Activated B cell treated with CpG ODN at 0.5 μM for 24 hours (primary cell): ENCODE data around the gene STK35. TPM values are rescaled to one million over a fixed set of nuclear protein-coding genes. Genes with fewer than 3 reads are reported as not detected.

Experiments
- ATAC-seq: fragments of 200-7000 bp; cut with Tn5 transposase; one replicate; pipeline ENCODE4 v1.10.0; 2021; ENCODE audit warnings: low read depth, mild to moderate bottlenecking, moderate library complexity
- CTCF ChIA-PET: fragments of 350-600 bp; sonication (Branson Sonifier 250); formaldehyde crosslinking; loops from one replicate; lab custom pipeline; 2021; ENCODE audit warnings: antibody characterized with exemption; lab: Charles Lee
- POLR2A ChIA-PET: fragments of 350-600 bp; sonication (Branson Sonifier 250); formaldehyde crosslinking; loops from one replicate; lab custom pipeline; 2021; ENCODE audit warnings: antibody characterized with exemption; lab: Charles Lee
- DNase-seq: peaks from one replicate; pipeline ENCODE4 v3.0.0; 2022
- H3K27ac Mint-ChIP-seq: one replicate; pipeline ENCODE4 v1.8.0; 2020; ENCODE audit warnings: mixed read lengths
- H3K27me3 Mint-ChIP-seq: one replicate; pipeline ENCODE4 v1.8.0; 2021; ENCODE audit warnings: mixed read lengths
- H3K36me3 Mint-ChIP-seq: one replicate; pipeline ENCODE4 v1.8.0; 2021; ENCODE audit warnings: low read depth, mixed read lengths
- H3K4me1 Mint-ChIP-seq: one replicate; pipeline ENCODE4 v1.8.0; 2021; ENCODE audit warnings: mixed read lengths
- H3K4me3 Mint-ChIP-seq: one replicate; pipeline ENCODE4 v1.8.0; 2020; ENCODE audit warnings: mild to moderate bottlenecking, mixed read lengths
- H3K9me3 Mint-ChIP-seq: one replicate; pipeline ENCODE4 v1.8.0; 2020; ENCODE audit warnings: mixed read lengths
- CTCF ChIP-seq: fragments of 200-600 bp; IDR thresholded peaks from one replicate; pipeline ENCODE4 v1.8.0; 2022; ENCODE audit warnings: antibody characterized with exemption, mild to moderate bottlenecking
- intact Hi-C: fragments of 100-400 bp; cut with micrococcal nuclease; formaldehyde crosslinking; loops from one replicate; pipeline ENCODE4 v1.15.1; 2024
- total RNA-seq: library from RNA; stranded (reverse); gene quantifications from 2 replicates; pipeline ENCODE4 v1.2.3, GENCODE V29; 2022

Gene STK35
- total RNA-seq, 1 donor from 2014 or later = 17.6 TPM

DNA sequence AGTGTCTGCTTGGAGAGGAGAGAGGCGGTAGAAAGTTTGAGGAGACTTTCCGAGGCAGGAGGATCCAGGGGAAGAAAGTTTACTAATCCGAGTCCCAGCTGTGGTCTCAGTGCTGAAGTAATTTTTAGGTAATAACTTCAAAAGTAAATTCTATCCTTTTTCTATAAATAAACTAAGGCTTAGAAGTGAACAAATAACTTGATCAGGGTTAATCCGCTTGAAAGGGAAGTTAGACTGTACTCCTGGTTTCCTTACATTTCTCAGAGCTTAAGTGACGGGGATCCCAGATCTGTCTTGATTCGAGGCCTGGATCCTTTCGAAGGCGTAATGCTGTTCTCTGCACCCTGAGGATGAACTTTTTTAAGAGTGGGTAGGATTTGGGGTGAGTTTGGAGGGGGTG, 2.6 kb downstream of the STK35 start:
- intact Hi-C loops = no loop called here
- Mint-ChIP-seq H3K27ac (peak overlapping the region; percentile 78), H3K36me3 (peaks cover 25% of the 10 kb centered on the region), H3K4me1 (peaks cover 62% of the 10 kb centered on the region), H3K9me3 (no peaks in the 10 kb centered on the region), H3K27me3 (no peaks in the 10 kb centered on the region), H3K4me3 (peak overlapping the region; percentile 93)
- POLR2A ChIA-PET = interaction anchor here (0.6 to 2.5 kb wide), 3 partner anchors 10 to 1706 kb away, joined by 3 to 13 read pairs (median 4); partner anchors contain the start of gene SNRPB
- ATAC-seq (no peak), DNase-seq (no peak)
- TF ChIP-seq CTCF = no peak
- CTCF ChIA-PET = no interaction called here

DNA sequence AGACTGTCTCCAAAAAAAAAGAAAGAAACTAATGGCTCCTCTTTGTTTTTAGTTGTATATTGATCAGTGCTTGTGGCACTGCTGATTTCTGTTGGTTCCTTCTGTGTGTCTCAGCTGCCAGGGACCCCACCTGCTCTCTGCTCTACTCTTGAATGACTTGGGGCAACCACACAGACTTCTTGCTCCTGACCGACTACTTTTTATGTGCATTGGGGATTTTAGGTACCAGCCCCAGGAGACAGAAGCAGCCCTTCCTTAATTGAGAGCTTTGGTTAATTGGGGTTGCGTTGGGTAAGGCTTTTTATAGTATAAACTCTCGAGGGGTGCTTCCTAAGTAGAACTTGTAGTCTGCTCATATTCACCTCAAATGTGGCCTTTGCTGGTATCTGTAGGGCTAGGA, 6.9 kb downstream of the STK35 start:
- peak overlapping the region; percentile 46 for H3K27ac Mint-ChIP-seq
- H3K4me3 Mint-ChIP-seq = peak overlapping the region; percentile 39
- POLR2A ChIA-PET = no interaction called here

GRCh38 chr20:2108987-2109386, 7.4 kb downstream of the STK35 start:
- no peaks in the 10 kb centered on the region for H3K27me3 Mint-ChIP-seq
- TF ChIP-seq CTCF = no peak
- no peak for ATAC-seq
- H3K9me3 Mint-ChIP-seq = no peaks in the 10 kb centered on the region
- no peak overlapping the region for H3K27ac Mint-ChIP-seq
- no peak for DNase-seq
- intact Hi-C loops = loop anchor here (2.0 kb wide), 1 partner anchor 14 kb away; no protein-coding TSS in a partner anchor
- no peak overlapping the region for H3K4me3 Mint-ChIP-seq
- ChIA-PET POLR2A (no interaction called here), CTCF (interaction anchor here (1.1 to 1.5 kb wide), 2 partner anchors 64 to 144 kb away, joined by 3 to 7 read pairs; no protein-coding TSS in a partner anchor)
- peaks cover 91% of the 10 kb centered on the region for H3K4me1 Mint-ChIP-seq
- H3K36me3 Mint-ChIP-seq = peaks cover 48% of the 10 kb centered on the region

More for the DNA sequence above, 6.9 kb downstream of the STK35 start:
- Mint-ChIP-seq H3K4me1 (peaks cover 91% of the 10 kb centered on the region), H3K27me3 (no peaks in the 10 kb centered on the region), H3K36me3 (peaks cover 44% of the 10 kb centered on the region), H3K9me3 (no peaks in the 10 kb centered on the region)
- intact Hi-C loops = loop anchor here (2.0 kb wide), 1 partner anchor 14 kb away; no protein-coding TSS in a partner anchor
- no peak for TF ChIP-seq CTCF
- CTCF ChIA-PET = interaction anchor here (1.1 to 1.5 kb wide), 2 partner anchors 64 to 144 kb away, joined by 3 to 7 read pairs; no protein-coding TSS in a partner anchor
- no peak for DNase-seq
- peak; percentile 80 for ATAC-seq

GRCh38 chr20:2109425-2110210, 8.0 kb downstream of the STK35 start:
- Mint-ChIP-seq H3K9me3 (no peaks in the 10 kb centered on the region), H3K4me1 (peaks cover 90% of the 10 kb centered on the region), H3K27ac (no peak overlapping the region), H3K4me3 (no peak overlapping the region), H3K36me3 (peaks cover 50% of the 10 kb centered on the region), H3K27me3 (no peaks in the 10 kb centered on the region)
- no peak for DNase-seq
- no peak for ATAC-seq
- intact Hi-C loops = loop anchor here (2.0 kb wide), 1 partner anchor 15 kb away; no protein-coding TSS in a partner anchor
- TF ChIP-seq CTCF = no peak
- ChIA-PET CTCF (interaction anchor here (1.1 kb wide), 1 partner anchor 145 kb away, joined by 3 read pairs; no protein-coding TSS in a partner anchor), POLR2A (no interaction called here)

DNA sequence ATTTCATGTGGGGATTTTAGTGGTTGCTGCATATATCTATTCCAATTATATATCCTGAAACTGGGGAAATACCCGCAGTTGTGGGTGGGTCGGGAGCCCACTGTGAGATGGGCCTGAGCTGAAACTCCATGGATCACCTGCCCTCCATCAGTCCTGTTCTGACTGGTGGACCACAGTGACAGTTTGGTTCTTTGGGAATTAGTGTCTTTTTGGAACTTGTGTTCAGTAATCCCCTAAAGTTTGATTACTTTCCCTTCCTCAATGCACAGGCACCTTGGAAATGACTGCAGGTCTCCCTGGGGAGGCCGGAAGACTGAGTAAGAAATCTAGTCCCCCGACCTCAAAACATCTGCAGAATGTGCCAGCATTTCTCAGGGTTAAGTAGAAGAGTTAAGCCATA, 11.3 kb downstream of the STK35 start:
- POLR2A ChIA-PET = interaction anchor here (2.8 kb wide), 1 partner anchor 10 kb away, joined by 15 read pairs; the partner anchor contains the start of gene STK35
- no peak overlapping the region for H3K27ac Mint-ChIP-seq
- peaks cover 77% of the 10 kb centered on the region for H3K4me1 Mint-ChIP-seq
- ATAC-seq = no peak
- TF ChIP-seq CTCF = no peak
- H3K4me3 Mint-ChIP-seq = no peak overlapping the region
- DNase-seq = no peak
- CTCF ChIA-PET = interaction anchor here (1.1 kb wide), 1 partner anchor 18 kb away, joined by 3 read pairs; no protein-coding TSS in a partner anchor
- intact Hi-C loops = no loop called here
- no peaks in the 10 kb centered on the region for H3K9me3 Mint-ChIP-seq
- no peaks in the 10 kb centered on the region for H3K27me3 Mint-ChIP-seq
- peaks cover 60% of the 10 kb centered on the region for H3K36me3 Mint-ChIP-seq
